Stimulated activated CD8-positive, alpha-beta memory T cell treated with anti-CD3 and anti-CD28 coated beads, Interleukin-4, amount 100 ng/mL, for 1 hour (primary cell): ENCODE measurements around the gene TMTC2.

Experiments used
- DNase-seq, 2 donors: peaks; one replicate each; pipeline ENCODE4 v3.0.0-alpha.2; 2020; ENCODE audit warnings: low read depth in 2 of 2, low spot score in 1 of 2

The TMTC2 gene

DNA sequence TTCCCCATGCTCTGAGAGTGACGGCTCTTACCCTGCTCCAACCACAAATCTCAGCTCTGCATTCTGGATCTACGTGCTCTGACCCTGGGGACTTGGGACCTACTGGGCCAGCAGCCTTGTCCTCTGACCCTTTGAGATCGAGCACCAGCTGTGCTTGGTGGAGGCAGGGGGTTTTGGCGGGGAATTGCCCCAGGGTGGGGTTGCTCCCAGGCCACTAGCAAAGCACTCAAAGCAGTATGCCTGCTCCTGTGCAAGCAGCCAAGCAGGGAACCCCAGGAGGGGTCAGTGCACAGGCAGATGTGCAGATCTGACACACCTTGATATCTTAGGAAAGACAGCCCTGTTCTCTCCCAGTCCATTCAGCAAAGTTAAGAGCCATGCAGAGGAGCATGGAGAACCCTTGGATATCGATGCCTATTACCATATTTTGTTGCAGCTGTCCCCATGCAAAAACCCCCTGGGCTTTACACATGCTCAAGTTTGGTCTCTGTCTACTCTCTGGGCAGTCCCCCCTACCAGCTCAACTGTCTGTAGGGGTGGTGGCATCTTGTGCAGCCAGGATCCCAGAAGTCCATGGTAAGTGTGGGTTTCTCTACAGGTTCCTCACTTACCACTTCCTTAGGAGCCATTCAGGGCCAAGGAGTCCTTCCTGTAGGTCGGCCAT is 319.0 kb downstream of the TMTC2 start:
- no peak for DNase-seq

DNA sequence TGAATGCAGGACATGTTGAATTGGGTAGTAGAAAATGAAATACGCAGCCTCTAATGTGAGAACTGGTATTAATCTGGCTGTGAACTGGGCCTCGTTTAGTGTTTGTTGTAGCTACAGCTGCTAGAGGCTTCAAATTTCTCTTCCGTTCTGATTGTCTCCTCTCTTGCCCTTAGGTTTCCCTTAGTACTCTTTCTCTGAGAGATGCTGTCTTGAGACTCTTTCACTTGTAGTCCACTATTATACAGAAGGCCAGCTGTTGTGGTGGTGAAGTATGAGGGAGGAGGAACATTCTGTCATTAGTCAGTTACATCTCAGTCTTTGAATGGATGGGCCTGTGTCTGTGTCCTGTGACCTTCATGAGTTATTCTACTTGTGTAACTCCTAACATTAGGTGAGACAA is 322.0 kb downstream of the TMTC2 start:
- no peak for DNase-seq

DNA sequence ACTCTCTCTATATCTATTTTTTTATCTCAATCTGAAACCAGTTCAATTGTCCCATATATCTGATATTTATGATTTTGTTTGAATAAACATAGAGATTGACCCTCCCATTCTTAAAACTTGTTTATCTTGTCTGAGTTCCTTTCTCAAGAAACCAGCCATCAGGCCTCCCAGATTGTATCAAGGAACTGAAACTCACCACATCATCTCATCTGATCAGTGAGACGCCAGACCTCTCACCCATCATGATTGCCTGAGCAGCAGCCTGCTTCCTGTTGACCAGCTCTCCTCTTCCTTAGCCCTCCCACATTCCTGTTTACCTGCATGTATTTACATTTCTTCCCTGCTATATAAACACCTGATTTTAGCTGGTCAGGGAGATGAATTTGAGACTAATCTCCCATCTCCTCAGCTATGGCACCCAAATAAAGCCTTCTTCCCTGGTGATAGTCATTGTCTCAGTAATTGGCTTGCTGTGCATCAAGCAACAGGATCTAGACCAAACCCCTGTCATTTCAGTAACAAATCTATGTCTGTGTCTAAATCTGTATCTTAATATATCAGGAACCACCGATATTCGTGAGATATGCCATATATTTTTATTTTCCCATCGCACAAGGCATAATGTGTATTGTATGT is 323.6 kb downstream of the TMTC2 start:
- DNase-seq = no peak

DNA sequence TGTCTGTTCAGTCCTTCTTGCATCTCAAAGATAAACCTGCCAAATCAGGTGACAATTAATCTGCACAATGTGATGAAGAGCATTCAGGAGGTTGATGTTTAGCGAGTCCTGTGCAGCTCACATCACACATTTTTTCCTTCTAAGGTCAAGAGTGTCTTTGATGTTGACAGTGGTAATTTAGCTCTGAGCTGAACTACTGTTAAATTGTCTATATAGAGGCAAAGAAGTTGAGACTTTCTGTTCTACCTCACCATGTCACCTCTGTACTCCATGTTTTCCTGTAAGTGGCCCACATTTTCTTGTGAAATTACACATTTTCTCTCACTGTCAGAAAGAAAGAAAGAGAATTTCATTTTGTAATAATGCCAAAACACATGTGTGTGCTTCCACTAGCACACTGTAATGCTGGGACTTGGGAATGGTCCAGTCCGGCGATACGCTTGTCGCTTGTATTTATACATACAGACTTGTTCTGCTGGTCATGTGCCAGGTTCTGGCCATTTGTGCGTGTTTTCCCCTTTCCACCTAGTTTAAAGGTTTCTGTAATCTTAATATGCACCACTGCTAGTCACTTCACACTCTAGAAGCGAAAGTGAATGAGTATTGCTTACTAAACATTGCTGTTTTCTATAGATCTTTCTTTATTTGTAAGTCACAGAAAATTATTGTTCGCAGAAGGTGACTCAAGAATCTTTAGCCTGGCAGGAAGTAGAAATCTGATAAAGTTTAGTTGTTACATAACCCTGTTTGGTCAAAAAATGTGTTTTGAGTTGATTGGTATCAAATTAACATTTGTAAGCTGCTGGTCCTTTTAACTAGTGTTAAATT is 328.9 kb downstream of the TMTC2 start:
- DNase-seq = no peak

DNA sequence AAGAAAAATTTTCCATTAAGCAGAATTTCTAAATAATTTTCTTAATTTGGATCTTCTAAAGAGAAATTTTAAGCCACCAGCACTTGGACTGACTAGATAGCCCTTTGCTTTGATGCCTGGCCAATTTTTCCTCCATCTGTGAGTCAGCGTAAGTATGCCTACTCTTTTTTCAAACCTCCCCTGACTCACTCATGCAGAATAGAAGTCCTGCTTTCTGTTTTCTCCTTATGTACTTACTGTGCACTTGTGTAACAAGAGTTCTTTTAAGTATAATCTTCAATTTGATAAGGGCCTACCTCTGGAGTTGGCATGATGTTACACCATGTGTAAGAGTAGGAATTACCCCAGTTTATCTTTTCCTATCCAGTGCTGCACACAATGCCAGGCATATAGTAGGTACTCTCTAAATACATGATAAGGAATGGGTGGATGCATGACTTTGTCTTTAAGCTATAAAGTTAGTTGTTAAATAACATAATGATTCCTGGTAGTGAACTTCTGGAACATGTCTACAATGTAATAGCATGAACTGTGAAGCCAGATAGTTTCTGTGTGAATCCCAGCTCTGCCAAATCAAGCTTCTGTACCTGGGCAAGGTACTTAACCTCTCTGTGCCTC is 329.6 kb downstream of the TMTC2 start:
- no peak for DNase-seq

DNA sequence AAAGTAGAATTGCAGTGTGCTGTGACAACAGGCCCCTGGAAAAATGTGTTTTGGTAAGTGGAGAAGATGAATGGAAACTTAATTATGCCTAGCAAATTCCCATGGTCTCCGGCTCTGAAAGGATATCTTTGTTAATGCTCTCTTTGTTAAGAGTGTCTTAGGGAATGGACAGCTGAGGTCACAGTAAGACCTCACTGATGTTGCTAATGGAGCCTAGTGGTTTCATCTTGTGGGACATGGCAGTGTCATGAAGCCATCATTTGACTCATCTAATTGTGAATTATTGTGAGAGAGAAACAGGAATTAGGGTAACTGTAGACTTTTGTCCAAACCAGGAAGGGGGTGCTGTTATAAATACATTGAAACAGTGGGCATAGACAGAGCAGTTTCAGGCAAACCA is 330.3 kb downstream of the TMTC2 start:
- DNase-seq = no peak

DNA sequence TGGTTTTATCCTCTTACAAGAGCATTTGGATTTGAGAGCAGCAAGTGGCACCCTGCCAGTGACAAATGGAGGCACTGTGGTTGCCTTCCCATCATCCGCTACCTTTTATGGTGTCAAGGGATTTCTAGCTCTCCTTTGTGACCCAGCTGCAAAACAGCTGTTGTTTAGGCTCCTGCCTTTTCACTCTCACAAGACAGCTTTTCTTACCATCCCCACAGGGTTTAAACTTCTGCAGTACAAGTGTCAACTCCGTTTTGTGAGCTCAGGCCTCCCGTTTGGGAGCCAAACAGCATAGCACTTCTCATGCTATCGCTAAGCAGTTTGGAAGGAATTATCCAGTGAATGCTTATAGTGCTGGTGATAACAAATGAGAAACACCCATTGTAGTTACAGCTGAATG is 331.4 kb downstream of the TMTC2 start:
- DNase-seq = no peak

DNA sequence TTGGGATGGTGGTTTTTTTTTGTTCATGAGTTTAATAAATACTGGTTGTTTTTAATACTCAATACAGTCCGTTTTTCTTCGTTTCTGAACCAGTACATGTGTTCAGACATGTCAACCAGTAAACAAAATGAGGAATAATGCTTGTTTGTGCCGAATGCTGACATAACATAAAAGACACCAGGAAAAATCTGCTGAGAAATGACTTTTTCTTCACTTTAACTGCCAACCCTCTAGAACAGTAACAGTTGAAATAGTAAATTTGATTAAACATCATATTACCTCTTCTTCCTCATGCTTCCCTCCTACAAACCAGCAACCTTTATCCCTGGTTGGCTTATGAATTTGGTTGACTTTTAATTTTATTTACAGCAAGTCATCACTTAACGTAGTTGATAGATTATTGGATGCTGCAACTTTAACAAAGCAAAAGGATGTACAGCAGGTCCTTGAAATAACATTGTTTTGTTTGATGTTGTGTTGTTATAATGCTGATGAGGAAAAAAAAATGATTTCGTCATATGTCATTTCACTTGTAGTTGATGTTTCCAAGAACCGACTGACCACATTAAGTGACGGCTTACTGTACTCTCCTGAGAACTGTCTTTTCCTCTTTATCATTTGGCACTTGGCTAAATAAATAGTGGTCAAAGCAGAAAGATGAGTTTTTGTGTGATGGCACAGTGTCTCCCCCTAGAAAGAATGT is 340.5 kb downstream of the TMTC2 start:
- DNase-seq = no peak

DNA sequence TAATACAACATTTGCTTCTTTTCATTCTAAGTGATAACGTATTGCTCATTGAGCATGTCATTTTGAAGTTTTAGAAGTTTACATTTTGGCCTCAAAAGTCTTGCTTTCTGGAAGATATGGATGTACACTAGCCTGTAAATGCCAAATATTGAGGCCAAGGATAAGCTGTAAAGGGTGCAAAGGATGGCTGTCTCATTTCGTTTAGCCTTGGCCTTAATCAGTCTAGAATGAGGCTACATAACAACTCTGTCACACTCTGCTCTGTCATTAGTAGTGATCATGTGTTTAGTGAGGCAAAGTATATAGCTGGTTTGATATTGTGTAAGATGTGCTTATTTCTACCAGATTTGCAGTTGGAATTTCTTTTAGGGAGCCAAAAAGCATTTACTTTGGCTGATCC is 344.5 kb downstream of the TMTC2 start:
- no peak for DNase-seq

DNA sequence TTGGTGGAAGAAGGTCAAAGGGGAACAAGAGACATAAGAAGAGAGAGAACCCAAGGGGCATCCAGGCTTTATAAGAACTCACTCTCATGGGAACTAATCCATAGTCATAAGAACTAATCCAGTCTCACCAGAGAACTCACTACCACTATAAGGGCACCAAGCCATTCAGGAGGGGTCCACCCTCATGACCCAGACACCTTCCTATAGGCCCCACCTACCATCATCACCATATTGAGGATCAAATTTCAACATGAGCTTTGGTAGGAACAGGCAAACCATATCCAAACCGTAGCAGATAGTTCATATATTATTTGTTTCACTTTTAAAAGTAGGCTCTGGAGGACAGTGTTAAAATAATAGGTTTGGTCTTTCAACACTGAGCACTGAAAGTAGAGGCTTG is 350.1 kb downstream of the TMTC2 start:
- no peak for DNase-seq

DNA sequence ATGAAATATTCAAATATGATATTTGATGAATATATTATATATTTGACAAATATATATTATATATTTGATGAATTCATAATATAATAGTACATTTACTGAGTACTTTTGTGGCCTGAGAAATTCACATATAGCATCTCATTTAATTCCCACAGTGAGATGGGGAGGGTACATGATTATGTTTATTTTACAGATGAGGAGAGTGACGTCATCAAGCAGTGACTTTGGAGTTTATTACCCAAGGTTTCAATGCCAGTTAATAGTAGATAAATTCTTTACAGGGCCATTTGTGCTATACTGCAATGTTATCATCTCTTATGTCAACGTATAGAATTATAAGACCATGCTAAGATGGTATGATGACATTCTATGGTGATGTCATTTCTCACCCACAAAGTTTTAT is 352.7 kb downstream of the TMTC2 start:
- DNase-seq = no peak

DNA sequence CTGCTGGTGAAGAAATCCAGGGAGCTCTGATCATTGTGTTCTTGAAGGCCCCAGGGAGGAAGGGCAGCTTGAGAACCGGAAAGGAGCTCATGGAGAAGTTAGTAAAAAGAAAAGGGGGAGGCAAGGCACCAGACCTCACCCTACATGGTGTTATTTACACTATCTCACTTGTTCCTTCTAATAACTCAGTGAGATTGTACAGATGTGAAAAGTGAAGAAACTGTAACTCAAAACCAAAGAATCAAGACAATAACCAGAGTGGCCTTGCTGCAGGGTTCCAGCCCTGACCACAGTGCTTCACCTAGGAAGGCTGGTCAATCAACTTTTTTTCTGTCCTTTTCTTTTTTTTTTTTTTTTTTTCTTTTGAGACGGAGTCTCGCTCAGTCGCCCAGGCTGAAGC is 353.6 kb downstream of the TMTC2 start:
- no peak for DNase-seq

DNA sequence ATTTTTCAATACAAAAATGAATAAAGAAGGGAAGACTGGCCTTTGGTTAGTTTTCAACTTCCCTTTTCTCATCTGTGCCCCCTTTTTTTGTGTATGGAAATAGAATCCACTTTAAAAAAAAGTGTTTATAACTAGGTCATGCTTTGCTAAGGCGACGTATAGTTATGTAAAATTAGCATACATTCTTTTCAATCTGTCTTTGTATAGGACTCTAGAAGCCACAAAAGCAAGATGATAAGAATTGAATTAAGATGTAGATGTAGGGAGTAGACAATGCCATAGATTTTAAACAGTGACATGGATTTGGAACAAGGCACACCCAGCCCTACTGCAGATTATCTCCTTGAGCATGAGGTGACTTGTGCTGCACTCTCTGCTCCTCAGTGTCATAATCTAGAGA is 354.3 kb downstream of the TMTC2 start:
- DNase-seq = no peak

DNA sequence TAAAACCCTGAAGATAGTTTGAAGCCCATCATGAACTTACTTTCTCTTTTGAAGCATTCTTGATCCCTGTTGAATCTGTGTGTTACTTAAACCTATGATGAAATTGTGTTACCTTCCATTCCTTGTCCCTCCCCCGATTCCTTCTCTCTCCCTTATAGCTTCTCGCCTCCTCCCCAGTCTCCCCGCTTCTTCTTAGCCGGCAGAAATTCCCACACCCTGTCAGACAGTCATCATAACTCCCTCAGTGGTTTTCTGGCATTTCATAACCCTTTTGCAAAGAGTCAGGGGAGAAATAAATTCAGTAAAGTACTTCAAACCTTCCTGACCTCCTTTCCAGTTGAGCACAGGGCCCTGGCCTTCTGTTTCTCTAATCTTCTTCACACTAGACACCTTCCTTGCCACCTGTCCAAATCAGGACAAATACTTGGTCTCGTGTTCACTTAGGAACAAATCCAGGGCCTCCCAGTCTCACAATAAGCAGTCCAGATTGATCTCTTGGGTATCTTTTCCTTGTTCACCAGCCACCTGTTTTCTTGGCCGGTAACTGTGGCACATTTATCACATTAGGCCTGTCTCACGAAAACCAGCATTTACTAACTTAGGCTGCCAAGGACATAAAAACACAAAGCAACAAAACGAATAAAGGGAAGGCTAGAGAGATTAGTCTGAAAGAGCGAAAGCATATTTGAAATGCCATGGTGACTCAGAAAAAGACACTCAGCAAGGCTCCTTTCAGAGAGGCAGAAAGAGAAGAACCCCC is 355.9 kb downstream of the TMTC2 start:
- no peak for DNase-seq

DNA sequence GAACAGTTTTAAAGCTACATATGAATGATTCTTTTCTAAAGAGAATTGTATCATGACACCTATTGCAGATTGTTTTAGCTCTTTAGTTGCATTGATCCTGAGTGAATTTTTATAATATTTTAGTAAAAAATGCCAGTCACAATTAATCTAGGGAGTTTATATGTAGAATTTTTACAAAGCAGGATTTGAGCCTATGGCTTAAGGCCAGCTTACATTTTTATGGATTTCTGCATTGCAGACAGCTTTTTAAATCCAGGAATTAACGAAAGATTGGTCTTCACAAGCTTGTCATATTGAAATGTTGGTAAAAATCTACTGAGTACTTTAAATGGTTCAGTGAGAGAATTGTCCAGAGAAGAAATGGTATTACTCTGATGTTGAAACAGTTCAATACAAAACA is 358.0 kb downstream of the TMTC2 start:
- no peak for DNase-seq

DNA sequence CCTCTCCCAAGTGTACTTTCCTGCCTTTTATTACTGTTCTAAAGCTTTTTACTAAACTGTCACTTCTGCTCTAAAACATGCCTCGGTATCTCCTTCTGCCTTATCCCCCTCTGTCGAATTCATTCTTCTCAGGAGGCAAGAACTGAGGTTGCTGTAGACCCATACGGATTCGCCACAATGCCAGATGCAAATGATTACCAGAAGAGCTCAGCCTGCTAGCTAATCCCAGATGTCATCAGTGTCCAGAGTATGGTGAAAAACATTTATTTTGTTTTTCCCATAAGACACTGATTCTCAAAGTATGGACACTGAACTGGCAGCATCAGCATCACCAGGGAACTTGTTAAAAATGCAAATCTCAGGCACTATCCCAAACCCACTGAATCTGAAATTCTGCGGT is 359.3 kb downstream of the TMTC2 start:
- no peak for DNase-seq

DNA sequence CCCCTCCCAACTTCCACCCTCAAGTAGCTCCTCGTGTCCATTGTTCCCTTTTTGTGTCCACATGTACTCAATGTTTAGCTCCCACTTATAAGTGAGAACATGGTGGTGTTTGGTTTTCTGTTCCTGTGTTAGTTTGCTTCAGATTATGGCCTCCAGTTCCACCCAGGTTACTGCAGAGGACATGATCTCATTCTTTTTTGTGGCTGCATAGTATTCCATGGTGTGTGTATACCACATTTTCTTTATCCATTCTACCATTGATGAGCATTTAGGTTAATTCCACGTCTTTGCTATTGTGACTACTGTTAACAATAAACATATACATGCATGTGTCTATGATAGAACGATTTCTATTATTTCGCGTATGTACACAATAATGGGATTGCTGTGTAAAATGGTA is 362.6 kb downstream of the TMTC2 start:
- no peak for DNase-seq

DNA sequence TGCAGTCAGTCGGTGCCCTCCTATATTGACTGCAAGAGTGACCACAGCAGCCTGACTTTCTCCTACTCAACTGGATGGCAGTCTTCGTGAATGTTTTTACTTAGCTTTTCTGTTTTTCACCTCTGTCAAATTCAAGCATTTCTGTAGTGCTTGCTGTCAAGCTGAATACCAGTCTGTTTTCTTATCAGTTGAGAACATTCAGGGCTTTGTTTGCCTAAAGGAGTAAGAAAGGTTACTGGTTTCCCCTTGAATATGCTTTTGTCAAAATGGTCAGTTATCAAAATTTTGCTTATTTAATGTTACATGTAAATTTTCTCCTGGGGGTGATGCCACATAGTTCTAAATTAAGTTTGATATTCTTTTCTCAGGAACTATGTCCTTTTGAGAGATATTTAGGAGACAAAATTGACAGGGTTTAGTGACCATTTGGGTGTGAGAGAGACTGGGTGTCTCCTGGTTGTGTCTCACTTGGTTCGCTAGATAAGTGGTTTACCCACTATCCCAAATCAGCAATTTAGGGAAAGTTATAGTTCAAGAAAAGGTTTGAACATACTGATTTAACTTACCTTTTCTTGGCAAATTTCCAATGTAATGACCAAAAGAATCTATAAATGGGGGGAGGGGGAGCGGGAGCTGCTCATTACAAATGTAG is 366.3 kb downstream of the TMTC2 start:
- no peak for DNase-seq

DNA sequence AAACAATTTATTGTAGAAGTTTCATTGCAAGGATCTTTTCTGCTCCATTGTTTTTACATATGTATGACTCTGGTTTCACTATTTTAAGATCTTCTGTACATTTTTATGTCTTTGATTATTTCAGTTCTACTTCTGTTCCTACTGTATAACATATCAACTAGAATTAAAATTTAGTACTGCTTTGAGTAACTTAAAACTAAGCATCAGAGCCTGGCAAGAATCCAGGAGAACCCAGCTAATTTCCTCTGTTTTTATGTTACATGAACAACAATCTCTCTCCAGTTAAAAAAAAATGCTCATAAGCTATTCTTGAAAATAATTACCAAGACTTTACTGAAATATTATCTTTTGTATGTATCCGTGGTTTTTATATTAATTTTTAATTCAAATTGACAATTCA is 370.7 kb downstream of the TMTC2 start:
- no peak for DNase-seq

DNA sequence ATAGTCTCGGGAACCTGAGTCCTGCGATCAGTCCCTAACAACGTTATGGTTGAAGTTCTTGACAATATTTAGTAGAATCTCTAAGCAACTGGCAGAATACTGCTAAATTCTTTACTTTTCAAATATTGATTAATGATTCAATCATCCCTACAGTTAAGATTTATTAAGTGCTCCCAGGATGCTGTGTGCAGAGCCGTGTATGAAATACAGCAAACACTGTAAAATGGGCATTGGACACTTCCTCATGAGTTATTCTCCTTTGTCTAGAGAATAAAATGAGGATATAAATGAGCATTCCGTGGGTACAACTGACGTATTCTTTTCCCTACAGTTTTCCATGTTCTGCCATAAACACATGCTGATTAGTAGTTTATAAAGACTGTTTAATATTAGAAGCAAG is 372.4 kb downstream of the TMTC2 start:
- DNase-seq = no peak
